Measurements from ENCODE around the gene TNNC1. TPM values are rescaled to one million over a fixed set of nuclear protein-coding genes. Genes with fewer than 3 reads are reported as not detected.

TNNC1 gene
- polyA plus RNA-seq, 1 donor from 2014 or later, result 2.2 TPM

- no peak overlapping the region for H3K27ac ChIP-seq (ENCODE audit: low read length)
- no peaks in the 10 kb centered on the region for H3K27me3 ChIP-seq (ENCODE audit: insufficient read depth, low read depth, low read length)
- H3K9me2 ChIP-seq (ENCODE audit: insufficient read depth, low read length), result no peaks in the 10 kb centered on the region
- no peak overlapping the region for H2AFZ ChIP-seq (ENCODE audit: low read depth, low read length)
- H3K4me2 ChIP-seq (ENCODE audit: low read length), result no peak overlapping the region
- no peak overlapping the region for H3K4me3 ChIP-seq (ENCODE audit: low read length)
- no peaks in the 10 kb centered on the region for H4K20me1 ChIP-seq (ENCODE audit: insufficient read depth)
- H3F3A ChIP-seq (ENCODE audit: insufficient read depth, low read length, poor library complexity, severe bottlenecking), result no peaks in the 10 kb centered on the region
- H3K9me3 ChIP-seq (ENCODE audit: low read length), result no peaks in the 10 kb centered on the region
- H3K9ac ChIP-seq (ENCODE audit: low read length), result no peak overlapping the region
- TF ChIP-seq EP300 (conservative IDR thresholded peaks at IDR 0.05; ENCODE audit: poor library complexity, severe bottlenecking), result no peak
- no peak for TF ChIP-seq RAD21 (conservative IDR thresholded peaks at IDR 0.05)
- TF ChIP-seq POLR2AphosphoS5 (IDR thresholded peaks at IDR 0.05), result no peak
- TF ChIP-seq SMC3 (conservative IDR thresholded peaks at IDR 0.05; ENCODE audit: poor library complexity), result no peak
- H3K79me2 ChIP-seq (replicated peaks; ENCODE audit: insufficient read depth, low read length), result no peaks in the 10 kb centered on the region
- H3K36me3 ChIP-seq (ENCODE audit: insufficient read depth, low read length), result no peaks in the 10 kb centered on the region
These were observed 9.8 kb downstream of the TNNC1 start for GRCh38 chr3:52443791-52444687.

DNA sequence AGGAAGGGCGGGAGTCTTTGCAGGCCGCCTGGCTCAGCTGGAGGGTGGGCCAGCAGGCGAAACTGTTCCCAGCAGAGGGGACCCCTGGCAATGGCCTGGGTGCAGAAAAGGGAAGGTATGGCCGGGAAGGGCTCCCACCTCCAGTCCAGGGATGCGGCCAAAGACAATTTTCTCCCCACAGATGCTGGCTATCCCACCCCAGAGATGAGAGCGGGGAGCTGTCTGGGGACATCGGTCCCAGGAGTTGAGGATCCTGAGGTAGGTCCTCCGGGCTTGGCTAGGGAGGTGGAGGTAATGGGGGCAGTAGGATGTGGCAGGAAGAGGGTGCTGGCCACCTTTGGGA is 10.6 kb downstream of the TNNC1 start:
- Histone ChIP-seq H2AFZ (ENCODE audit: low read depth, low read length) (no peak overlapping the region), H3F3A (ENCODE audit: insufficient read depth, low read length, poor library complexity, severe bottlenecking) (no peaks in the 10 kb centered on the region), H3K27me3 (ENCODE audit: insufficient read depth, low read depth, low read length) (no peaks in the 10 kb centered on the region), H4K20me1 (ENCODE audit: insufficient read depth) (no peaks in the 10 kb centered on the region), H3K4me3 (ENCODE audit: low read length) (no peak overlapping the region), H3K9ac (ENCODE audit: low read length) (no peak overlapping the region), H3K27ac (ENCODE audit: low read length) (no peak overlapping the region), H3K4me2 (ENCODE audit: low read length) (no peak overlapping the region), H3K9me3 (ENCODE audit: low read length) (no peaks in the 10 kb centered on the region), H3K36me3 (ENCODE audit: insufficient read depth, low read length) (no peaks in the 10 kb centered on the region), H3K9me2 (ENCODE audit: insufficient read depth, low read length) (no peaks in the 10 kb centered on the region), H3K79me2 (replicated peaks; ENCODE audit: insufficient read depth, low read length) (no peaks in the 10 kb centered on the region)
- TF ChIP-seq RAD21 (conservative IDR thresholded peaks at IDR 0.05), result no peak
- no peak for TF ChIP-seq SMC3 (conservative IDR thresholded peaks at IDR 0.05; ENCODE audit: poor library complexity)
- TF ChIP-seq EZH2 (IDR thresholded peaks at IDR 0.05; ENCODE audit: borderline replicate concordance, insufficient read depth, low read length, poor library complexity, severe bottlenecking), result no peak
- no peak for TF ChIP-seq POLR2AphosphoS5 (IDR thresholded peaks at IDR 0.05)
- TF ChIP-seq, protein P1, sequence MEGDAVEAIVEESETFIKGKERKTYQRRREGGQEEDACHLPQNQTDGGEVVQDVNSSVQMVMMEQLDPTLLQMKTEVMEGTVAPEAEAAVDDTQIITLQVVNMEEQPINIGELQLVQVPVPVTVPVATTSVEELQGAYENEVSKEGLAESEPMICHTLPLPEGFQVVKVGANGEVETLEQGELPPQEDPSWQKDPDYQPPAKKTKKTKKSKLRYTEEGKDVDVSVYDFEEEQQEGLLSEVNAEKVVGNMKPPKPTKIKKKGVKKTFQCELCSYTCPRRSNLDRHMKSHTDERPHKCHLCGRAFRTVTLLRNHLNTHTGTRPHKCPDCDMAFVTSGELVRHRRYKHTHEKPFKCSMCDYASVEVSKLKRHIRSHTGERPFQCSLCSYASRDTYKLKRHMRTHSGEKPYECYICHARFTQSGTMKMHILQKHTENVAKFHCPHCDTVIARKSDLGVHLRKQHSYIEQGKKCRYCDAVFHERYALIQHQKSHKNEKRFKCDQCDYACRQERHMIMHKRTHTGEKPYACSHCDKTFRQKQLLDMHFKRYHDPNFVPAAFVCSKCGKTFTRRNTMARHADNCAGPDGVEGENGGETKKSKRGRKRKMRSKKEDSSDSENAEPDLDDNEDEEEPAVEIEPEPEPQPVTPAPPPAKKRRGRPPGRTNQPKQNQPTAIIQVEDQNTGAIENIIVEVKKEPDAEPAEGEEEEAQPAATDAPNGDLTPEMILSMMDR (IDR thresholded peaks at IDR 0.05; ENCODE audit: poor library complexity, severe bottlenecking), result no peak

DNA sequence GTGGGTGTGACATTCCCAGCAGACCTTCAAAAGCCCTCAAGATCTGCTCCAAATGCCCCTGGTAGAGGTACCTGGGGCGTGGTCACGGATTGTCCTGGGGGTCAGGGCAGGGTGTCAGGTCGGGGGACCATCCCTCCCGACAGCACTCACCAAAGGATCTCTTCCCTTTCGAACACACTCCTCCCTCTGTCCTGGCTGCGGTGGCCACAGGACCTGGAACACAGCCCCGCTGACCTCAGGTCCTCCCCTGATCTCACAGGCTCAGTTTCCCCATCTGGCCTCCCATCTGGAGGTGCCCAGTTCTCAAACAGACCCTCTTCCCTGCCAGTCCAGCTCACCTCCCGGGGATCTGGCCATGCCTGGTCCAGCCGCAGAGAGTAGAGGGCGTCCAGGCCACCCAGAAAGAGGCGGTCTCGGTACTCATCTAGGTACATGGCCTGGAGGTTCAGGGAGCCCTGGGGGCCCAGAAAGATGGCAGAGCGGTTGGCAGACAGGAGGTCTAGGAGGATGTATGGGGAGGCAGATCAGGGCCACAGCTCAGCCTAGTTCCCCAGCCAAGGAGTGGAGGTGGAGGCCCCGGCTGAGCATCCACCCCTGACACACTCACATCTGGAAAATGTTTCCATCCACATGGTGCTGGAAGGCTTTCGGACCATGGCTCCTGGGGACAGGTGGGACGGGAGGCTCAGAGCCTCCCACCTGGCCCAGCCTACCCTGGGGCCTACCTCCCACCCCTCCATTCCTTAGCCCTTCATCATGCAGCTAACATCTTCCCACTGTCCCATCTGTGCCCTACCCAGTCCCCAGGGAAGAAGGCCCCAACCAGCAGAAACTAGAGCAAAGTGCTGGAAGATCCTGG is 11.2 kb downstream of the TNNC1 start:
- no peaks in the 10 kb centered on the region for H3K9me2 ChIP-seq (ENCODE audit: insufficient read depth, low read length)

More for the DNA sequence above, 11.2 kb downstream of the TNNC1 start:
- no peak overlapping the region for H3K4me3 ChIP-seq (ENCODE audit: low read length)
- no peak overlapping the region for H3K9ac ChIP-seq (ENCODE audit: low read length)
- H3K79me2 ChIP-seq (replicated peaks; ENCODE audit: insufficient read depth, low read length), result no peaks in the 10 kb centered on the region
- no peak overlapping the region for H2AFZ ChIP-seq (ENCODE audit: low read depth, low read length)
- H3K27me3 ChIP-seq (ENCODE audit: insufficient read depth, low read depth, low read length), result no peaks in the 10 kb centered on the region
- no peaks in the 10 kb centered on the region for H3K9me3 ChIP-seq (ENCODE audit: low read length)
- H3F3A ChIP-seq (ENCODE audit: insufficient read depth, low read length, poor library complexity, severe bottlenecking), result no peaks in the 10 kb centered on the region
- no peaks in the 10 kb centered on the region for H4K20me1 ChIP-seq (ENCODE audit: insufficient read depth)
- no peak overlapping the region for H3K27ac ChIP-seq (ENCODE audit: low read length)
- TF ChIP-seq SMC3 (conservative IDR thresholded peaks at IDR 0.05; ENCODE audit: poor library complexity), result no peak
- TF ChIP-seq, protein P1 (IDR thresholded peaks at IDR 0.05; ENCODE audit: poor library complexity, severe bottlenecking), result no peak
- H3K36me3 ChIP-seq (ENCODE audit: insufficient read depth, low read length), result no peaks in the 10 kb centered on the region
- no peak overlapping the region for H3K4me2 ChIP-seq (ENCODE audit: low read length)

Data from neural cell (in vitro differentiated cells).